ENCODE measurements around the gene HELQ.

The HELQ gene

GRCh38 chr4:83390944-83391343 is 64.7 kb downstream of the HELQ start:
- Histone ChIP-seq H3K36me3 (ENCODE audit: control insufficient read depth, insufficient read depth, low read length) (no peaks in the 10 kb centered on the region), H3K9me3 (ENCODE audit: control insufficient read depth, low read length) (no peaks in the 10 kb centered on the region), H3K27ac (ENCODE audit: insufficient read depth, low read depth, low read length, poor library complexity, severe bottlenecking) (no peak overlapping the region), H3K4me3 (ENCODE audit: insufficient read depth, low read depth, low read length) (no peak overlapping the region), H3K4me1 (ENCODE audit: control insufficient read depth, insufficient read depth, low read length) (peaks cover 15% of the 10 kb centered on the region), H3K27me3 (ENCODE audit: control insufficient read depth, insufficient read depth, low read length, poor library complexity, severe bottlenecking) (peaks cover 44% of the 10 kb centered on the region)
- WGBS, 2 experiments: 68 to 71% methylated on average over 6 of the region's 6 CpGs

GRCh38 chr4:83389756-83390505 is 65.7 kb downstream of the HELQ start:
- Histone ChIP-seq H3K9me3 (ENCODE audit: control insufficient read depth, low read length) (no peaks in the 10 kb centered on the region), H3K4me1 (ENCODE audit: control insufficient read depth, insufficient read depth, low read length) (peaks cover 15% of the 10 kb centered on the region), H3K4me3 (ENCODE audit: insufficient read depth, low read depth, low read length) (no peak overlapping the region), H3K27me3 (ENCODE audit: control insufficient read depth, insufficient read depth, low read length, poor library complexity, severe bottlenecking) (peaks cover 44% of the 10 kb centered on the region), H3K36me3 (ENCODE audit: control insufficient read depth, insufficient read depth, low read length) (no peaks in the 10 kb centered on the region), H3K27ac (ENCODE audit: insufficient read depth, low read depth, low read length, poor library complexity, severe bottlenecking) (no peak overlapping the region)
- WGBS, 2 experiments: 58 to 69% methylated on average over 6 to 8 of the region's 8 CpGs

- Histone ChIP-seq H3K4me1 (ENCODE audit: control insufficient read depth, insufficient read depth, low read length) (peaks cover 15% of the 10 kb centered on the region), H3K27ac (ENCODE audit: insufficient read depth, low read depth, low read length, poor library complexity, severe bottlenecking) (no peak overlapping the region), H3K27me3 (ENCODE audit: control insufficient read depth, insufficient read depth, low read length, poor library complexity, severe bottlenecking) (peaks cover 44% of the 10 kb centered on the region), H3K36me3 (ENCODE audit: control insufficient read depth, insufficient read depth, low read length) (no peaks in the 10 kb centered on the region), H3K9me3 (ENCODE audit: control insufficient read depth, low read length) (no peaks in the 10 kb centered on the region), H3K4me3 (ENCODE audit: insufficient read depth, low read depth, low read length) (no peak overlapping the region)
- WGBS, 2 experiments: 89 to 94% methylated on average over 7 to 8 of the region's 8 CpGs
Observed at GRCh38 chr4:83389037-83389720, 66.4 kb downstream of the HELQ start.

- H3K36me3 ChIP-seq (ENCODE audit: control insufficient read depth, insufficient read depth, low read length): no peaks in the 10 kb centered on the region
- H3K4me3 ChIP-seq (ENCODE audit: insufficient read depth, low read depth, low read length): no peak overlapping the region
- peaks cover 39% of the 10 kb centered on the region for H3K27me3 ChIP-seq (ENCODE audit: control insufficient read depth, insufficient read depth, low read length, poor library complexity, severe bottlenecking)
- H3K27ac ChIP-seq (ENCODE audit: insufficient read depth, low read depth, low read length, poor library complexity, severe bottlenecking): no peak overlapping the region
- no peaks in the 10 kb centered on the region for H3K9me3 ChIP-seq (ENCODE audit: control insufficient read depth, low read length)
- H3K4me1 ChIP-seq (ENCODE audit: control insufficient read depth, insufficient read depth, low read length): peaks cover 15% of the 10 kb centered on the region
- WGBS, 2 experiments: 88 to 92% methylated on average over 4 of the region's 4 CpGs
Observed at GRCh38 chr4:83388313-83388676, 67.3 kb downstream of the HELQ start.

GRCh38 chr4:83387476-83388312 is 67.9 kb downstream of the HELQ start:
- Histone ChIP-seq H3K27me3 (ENCODE audit: control insufficient read depth, insufficient read depth, low read length, poor library complexity, severe bottlenecking) (peaks cover 37% of the 10 kb centered on the region), H3K36me3 (ENCODE audit: control insufficient read depth, insufficient read depth, low read length) (no peaks in the 10 kb centered on the region), H3K27ac (ENCODE audit: insufficient read depth, low read depth, low read length, poor library complexity, severe bottlenecking) (no peak overlapping the region), H3K9me3 (ENCODE audit: control insufficient read depth, low read length) (no peaks in the 10 kb centered on the region), H3K4me3 (ENCODE audit: insufficient read depth, low read depth, low read length) (no peak overlapping the region), H3K4me1 (ENCODE audit: control insufficient read depth, insufficient read depth, low read length) (peaks cover 15% of the 10 kb centered on the region)
- 64 to 73% methylated on average over 3 of the region's 3 CpGs for WGBS, 2 experiments

GRCh38 chr4:83387012-83387411 is 68.6 kb downstream of the HELQ start:
- peaks cover 34% of the 10 kb centered on the region for H3K27me3 ChIP-seq (ENCODE audit: control insufficient read depth, insufficient read depth, low read length, poor library complexity, severe bottlenecking)
- 6 to 12% methylated on average over 3 of the region's 3 CpGs for WGBS, 2 experiments
- no peaks in the 10 kb centered on the region for H3K9me3 ChIP-seq (ENCODE audit: control insufficient read depth, low read length)
- H3K4me3 ChIP-seq (ENCODE audit: insufficient read depth, low read depth, low read length): no peak overlapping the region
- no peak overlapping the region for H3K27ac ChIP-seq (ENCODE audit: insufficient read depth, low read depth, low read length, poor library complexity, severe bottlenecking)
- H3K4me1 ChIP-seq (ENCODE audit: control insufficient read depth, insufficient read depth, low read length): peaks cover 15% of the 10 kb centered on the region
- H3K36me3 ChIP-seq (ENCODE audit: control insufficient read depth, insufficient read depth, low read length): no peaks in the 10 kb centered on the region

- H3K27me3 ChIP-seq (ENCODE audit: control insufficient read depth, insufficient read depth, low read length, poor library complexity, severe bottlenecking): no peaks in the 10 kb centered on the region
- H3K4me3 ChIP-seq (ENCODE audit: insufficient read depth, low read depth, low read length): no peak overlapping the region
- H3K9me3 ChIP-seq (ENCODE audit: control insufficient read depth, low read length): peaks cover 5% of the 10 kb centered on the region
- no peak overlapping the region for H3K27ac ChIP-seq (ENCODE audit: insufficient read depth, low read depth, low read length, poor library complexity, severe bottlenecking)
- WGBS, 2 experiments: 92 to 100% methylated on average over 2 of the region's 2 CpGs
- no peaks in the 10 kb centered on the region for H3K36me3 ChIP-seq (ENCODE audit: control insufficient read depth, insufficient read depth, low read length)
- H3K4me1 ChIP-seq (ENCODE audit: control insufficient read depth, insufficient read depth, low read length): no peaks in the 10 kb centered on the region
Observed at GRCh38 chr4:83382850-83383249, 72.8 kb downstream of the HELQ start.

- Histone ChIP-seq H3K27ac (ENCODE audit: insufficient read depth, low read depth, low read length, poor library complexity, severe bottlenecking) (no peak overlapping the region), H3K9me3 (ENCODE audit: control insufficient read depth, low read length) (peaks cover 5% of the 10 kb centered on the region), H3K36me3 (ENCODE audit: control insufficient read depth, insufficient read depth, low read length) (no peaks in the 10 kb centered on the region), H3K4me1 (ENCODE audit: control insufficient read depth, insufficient read depth, low read length) (no peaks in the 10 kb centered on the region), H3K27me3 (ENCODE audit: control insufficient read depth, insufficient read depth, low read length, poor library complexity, severe bottlenecking) (no peaks in the 10 kb centered on the region), H3K4me3 (ENCODE audit: insufficient read depth, low read depth, low read length) (no peak overlapping the region)
- WGBS, 2 experiments: 92 to 93% methylated on average over 4 of the region's 4 CpGs
Observed at GRCh38 chr4:83381173-83381572, 74.5 kb downstream of the HELQ start.

- 92 to 94% methylated on average over 5 of the region's 5 CpGs for WGBS, 2 experiments
- H3K9me3 ChIP-seq (ENCODE audit: control insufficient read depth, low read length): peaks cover 5% of the 10 kb centered on the region
- H3K4me3 ChIP-seq (ENCODE audit: insufficient read depth, low read depth, low read length): no peak overlapping the region
- H3K4me1 ChIP-seq (ENCODE audit: control insufficient read depth, insufficient read depth, low read length): no peaks in the 10 kb centered on the region
- H3K27ac ChIP-seq (ENCODE audit: insufficient read depth, low read depth, low read length, poor library complexity, severe bottlenecking): no peak overlapping the region
- no peaks in the 10 kb centered on the region for H3K27me3 ChIP-seq (ENCODE audit: control insufficient read depth, insufficient read depth, low read length, poor library complexity, severe bottlenecking)
- H3K36me3 ChIP-seq (ENCODE audit: control insufficient read depth, insufficient read depth, low read length): no peaks in the 10 kb centered on the region
Observed at GRCh38 chr4:83378419-83378818, 77.2 kb downstream of the HELQ start.

- Histone ChIP-seq H3K4me1 (ENCODE audit: control insufficient read depth, insufficient read depth, low read length) (no peaks in the 10 kb centered on the region), H3K4me3 (ENCODE audit: insufficient read depth, low read depth, low read length) (no peak overlapping the region), H3K9me3 (ENCODE audit: control insufficient read depth, low read length) (no peaks in the 10 kb centered on the region), H3K36me3 (ENCODE audit: control insufficient read depth, insufficient read depth, low read length) (no peaks in the 10 kb centered on the region), H3K27me3 (ENCODE audit: control insufficient read depth, insufficient read depth, low read length, poor library complexity, severe bottlenecking) (no peaks in the 10 kb centered on the region), H3K27ac (ENCODE audit: insufficient read depth, low read depth, low read length, poor library complexity, severe bottlenecking) (no peak overlapping the region)
- 95 to 100% methylated on average over 1 of the region's 1 CpG for WGBS, 2 experiments
Observed at GRCh38 chr4:83372931-83373330, 82.7 kb downstream of the HELQ start.
